Measurements from ENCODE around the gene GREM1.

DNA sequence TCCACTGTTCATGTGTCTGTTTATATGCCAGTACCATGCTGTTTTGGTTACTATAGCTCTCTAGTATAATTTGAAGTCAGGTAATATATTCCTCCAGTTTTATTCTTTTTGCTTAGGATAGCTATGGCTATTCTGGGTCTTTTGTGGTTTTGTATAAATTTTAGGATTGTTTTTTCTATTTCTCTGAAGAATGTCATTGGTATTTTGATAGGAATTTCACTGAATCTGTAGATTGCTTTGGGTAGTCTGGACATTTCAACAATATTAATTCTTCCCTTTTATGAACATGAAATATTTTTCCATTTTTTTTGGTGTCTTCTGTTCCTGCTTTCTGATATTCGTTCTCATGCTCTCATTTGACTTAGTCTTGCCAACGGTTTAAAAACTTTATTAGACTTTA lies 39.6 kb downstream of the GREM1 start:
- TF ChIP-seq, protein P1, sequence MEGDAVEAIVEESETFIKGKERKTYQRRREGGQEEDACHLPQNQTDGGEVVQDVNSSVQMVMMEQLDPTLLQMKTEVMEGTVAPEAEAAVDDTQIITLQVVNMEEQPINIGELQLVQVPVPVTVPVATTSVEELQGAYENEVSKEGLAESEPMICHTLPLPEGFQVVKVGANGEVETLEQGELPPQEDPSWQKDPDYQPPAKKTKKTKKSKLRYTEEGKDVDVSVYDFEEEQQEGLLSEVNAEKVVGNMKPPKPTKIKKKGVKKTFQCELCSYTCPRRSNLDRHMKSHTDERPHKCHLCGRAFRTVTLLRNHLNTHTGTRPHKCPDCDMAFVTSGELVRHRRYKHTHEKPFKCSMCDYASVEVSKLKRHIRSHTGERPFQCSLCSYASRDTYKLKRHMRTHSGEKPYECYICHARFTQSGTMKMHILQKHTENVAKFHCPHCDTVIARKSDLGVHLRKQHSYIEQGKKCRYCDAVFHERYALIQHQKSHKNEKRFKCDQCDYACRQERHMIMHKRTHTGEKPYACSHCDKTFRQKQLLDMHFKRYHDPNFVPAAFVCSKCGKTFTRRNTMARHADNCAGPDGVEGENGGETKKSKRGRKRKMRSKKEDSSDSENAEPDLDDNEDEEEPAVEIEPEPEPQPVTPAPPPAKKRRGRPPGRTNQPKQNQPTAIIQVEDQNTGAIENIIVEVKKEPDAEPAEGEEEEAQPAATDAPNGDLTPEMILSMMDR (conservative IDR thresholded peaks at IDR 0.05; ENCODE audit: low read depth, low read length) = no peak
- no peak for TF ChIP-seq POLR2A (IDR thresholded peaks at IDR 0.05; ENCODE audit: low read depth, low read length)
- TF ChIP-seq RFX5 (IDR thresholded peaks at IDR 0.05; ENCODE audit: low read depth, low read length) = no peak
- TF ChIP-seq RCOR1 (IDR thresholded peaks at IDR 0.05; ENCODE audit: insufficient replicate concordance, low read length) = no peak
- TF ChIP-seq, protein P2, sequence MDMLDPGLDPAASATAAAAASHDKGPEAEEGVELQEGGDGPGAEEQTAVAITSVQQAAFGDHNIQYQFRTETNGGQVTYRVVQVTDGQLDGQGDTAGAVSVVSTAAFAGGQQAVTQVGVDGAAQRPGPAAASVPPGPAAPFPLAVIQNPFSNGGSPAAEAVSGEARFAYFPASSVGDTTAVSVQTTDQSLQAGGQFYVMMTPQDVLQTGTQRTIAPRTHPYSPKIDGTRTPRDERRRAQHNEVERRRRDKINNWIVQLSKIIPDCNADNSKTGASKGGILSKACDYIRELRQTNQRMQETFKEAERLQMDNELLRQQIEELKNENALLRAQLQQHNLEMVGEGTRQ (IDR thresholded peaks at IDR 0.05; ENCODE audit: low read depth, low read length) = no peak
- TF ChIP-seq BHLHE40 (IDR thresholded peaks at IDR 0.05; ENCODE audit: low read depth, low read length) = no peak
- no peak for TF ChIP-seq MAFK (IDR thresholded peaks at IDR 0.05; ENCODE audit: low read depth, low read length)
- TF ChIP-seq NFE2L2 (IDR thresholded peaks at IDR 0.05; ENCODE audit: low read depth, low read length) = no peak
